Osteoblast (primary cell): ENCODE measurements around the gene NUPR1. TPM values are rescaled to one million over a fixed set of nuclear protein-coding genes. Genes with fewer than 3 reads are reported as not detected.

Source experiments
- DNase-seq: peaks from one replicate; pipeline ENCODE4 v3.0.0; 2011; ENCODE audit warnings: low spot score, mixed read lengths; ENCODE audit not compliant: insufficient read length; ENCODE audit errors: missing footprints
- H2AFZ ChIP-seq: 2 replicates; pipeline ENCODE4 v1.6.0; 2011; ENCODE audit warnings: mild to moderate bottlenecking, low read length
- H3K27ac ChIP-seq: 2 replicates; pipeline ENCODE4 v1.5.1; 2011; ENCODE audit warnings: mild to moderate bottlenecking, low read depth, low read length, moderate library complexity
- H3K27me3 ChIP-seq: 2 replicates; pipeline ENCODE4 v1.6.0; 2012; ENCODE audit warnings: mild to moderate bottlenecking, control low read depth, inconsistent platforms, low read length, moderate library complexity; ENCODE audit not compliant: insufficient read depth
- H3K36me3 ChIP-seq: 2 replicates; pipeline ENCODE4 v1.5.1; 2011; ENCODE audit warnings: mild to moderate bottlenecking, low read length, control low read depth, moderate library complexity; ENCODE audit not compliant: insufficient read depth
- H3K4me1 ChIP-seq: 2 replicates; pipeline ENCODE4 v1.5.1; 2011; ENCODE audit warnings: mild to moderate bottlenecking, low read length, control low read depth, moderate library complexity; ENCODE audit not compliant: insufficient read depth
- H3K4me2 ChIP-seq: 2 replicates; pipeline ENCODE4 v1.6.0; 2011; ENCODE audit warnings: mild to moderate bottlenecking, low read length; ENCODE audit not compliant: insufficient read depth
- H3K4me3 ChIP-seq: fragments of 200-600 bp; sonication (generic); 3 replicates; pipeline ENCODE4 v1.5.1; 2012; ENCODE audit warnings: mild to moderate bottlenecking, low read length, inconsistent platforms; ENCODE audit not compliant: insufficient read depth
- H3K79me2 ChIP-seq: 2 replicates; pipeline ENCODE4 v1.6.0; 2012; ENCODE audit warnings: mild to moderate bottlenecking, low read length, control low read depth, inconsistent platforms; ENCODE audit not compliant: insufficient read depth
- H3K9me3 ChIP-seq: 2 replicates; pipeline ENCODE4 v1.5.1; 2011; ENCODE audit warnings: low read depth, low read length, control low read depth
- H4K20me1 ChIP-seq: 2 replicates; pipeline ENCODE4 v1.6.0; 2012; ENCODE audit warnings: mild to moderate bottlenecking, low read length, control low read depth; ENCODE audit not compliant: insufficient read depth
- total RNA-seq: library from RNA; depleted of rRNA; stranded (reverse); fragments of >200 nt; gene quantifications from 2 replicates; pipeline ENCODE4 v1.2.3, GENCODE V29; 2012
- TF ChIP-seq, protein P1 (sequence below): IDR thresholded peaks from 2 replicates; pipeline ENCODE4 v1.5.1; 2011; ENCODE audit warnings: mild to moderate bottlenecking, low read depth, low read length, moderate library complexity; ENCODE audit errors: extremely low read depth

Gene NUPR1
- total RNA-seq, 1 donor = 27.9 TPM

DNA sequence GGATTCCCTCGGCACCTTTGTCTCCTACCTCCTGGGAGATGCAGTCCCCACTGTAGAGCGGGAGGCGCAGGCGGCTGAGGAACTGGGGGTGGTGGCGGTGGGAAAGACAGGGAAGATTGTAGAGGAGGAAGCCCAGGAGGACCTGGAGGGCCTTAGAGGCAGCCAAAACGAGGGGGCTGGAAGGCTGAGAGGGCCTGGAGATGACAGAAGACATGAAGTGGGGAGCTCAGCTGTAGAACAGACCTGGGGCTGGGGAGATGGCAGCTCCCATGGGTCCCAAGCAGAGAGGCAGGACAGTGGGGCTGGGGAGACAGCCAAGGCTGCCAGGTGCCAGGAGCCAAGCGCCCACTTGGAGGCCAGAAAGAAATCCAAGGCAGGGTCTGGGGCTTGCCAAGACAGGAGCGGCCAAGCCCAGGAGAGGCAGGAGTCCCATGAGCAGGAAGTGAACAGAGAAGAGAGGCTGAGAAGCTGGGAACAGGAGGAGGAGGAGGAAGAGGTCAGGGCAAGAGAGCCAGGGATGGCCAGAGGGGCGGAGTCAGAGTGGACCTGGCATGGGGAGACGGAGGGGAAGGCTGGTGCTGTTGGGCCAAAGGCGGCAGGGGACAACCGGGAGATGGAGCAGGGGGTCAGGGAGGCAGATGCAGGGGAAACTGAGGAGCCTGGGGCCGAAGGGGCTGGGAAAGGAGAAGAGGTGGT, 43.5 kb downstream of the NUPR1 start:
- Histone ChIP-seq H3K27ac (no peak overlapping the region), H3K4me3 (no peak overlapping the region), H3K36me3 (no peaks in the 10 kb centered on the region), H3K27me3 (no peaks in the 10 kb centered on the region), H3K79me2 (peaks cover 5% of the 10 kb centered on the region), H4K20me1 (no peaks in the 10 kb centered on the region), H3K4me1 (peaks cover 8% of the 10 kb centered on the region), H3K4me2 (no peak overlapping the region), H3K9me3 (no peaks in the 10 kb centered on the region), H2AFZ (no peak overlapping the region)
- TF ChIP-seq, protein P1, sequence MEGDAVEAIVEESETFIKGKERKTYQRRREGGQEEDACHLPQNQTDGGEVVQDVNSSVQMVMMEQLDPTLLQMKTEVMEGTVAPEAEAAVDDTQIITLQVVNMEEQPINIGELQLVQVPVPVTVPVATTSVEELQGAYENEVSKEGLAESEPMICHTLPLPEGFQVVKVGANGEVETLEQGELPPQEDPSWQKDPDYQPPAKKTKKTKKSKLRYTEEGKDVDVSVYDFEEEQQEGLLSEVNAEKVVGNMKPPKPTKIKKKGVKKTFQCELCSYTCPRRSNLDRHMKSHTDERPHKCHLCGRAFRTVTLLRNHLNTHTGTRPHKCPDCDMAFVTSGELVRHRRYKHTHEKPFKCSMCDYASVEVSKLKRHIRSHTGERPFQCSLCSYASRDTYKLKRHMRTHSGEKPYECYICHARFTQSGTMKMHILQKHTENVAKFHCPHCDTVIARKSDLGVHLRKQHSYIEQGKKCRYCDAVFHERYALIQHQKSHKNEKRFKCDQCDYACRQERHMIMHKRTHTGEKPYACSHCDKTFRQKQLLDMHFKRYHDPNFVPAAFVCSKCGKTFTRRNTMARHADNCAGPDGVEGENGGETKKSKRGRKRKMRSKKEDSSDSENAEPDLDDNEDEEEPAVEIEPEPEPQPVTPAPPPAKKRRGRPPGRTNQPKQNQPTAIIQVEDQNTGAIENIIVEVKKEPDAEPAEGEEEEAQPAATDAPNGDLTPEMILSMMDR = no peak
- DNase-seq = peak; percentile 74

DNA sequence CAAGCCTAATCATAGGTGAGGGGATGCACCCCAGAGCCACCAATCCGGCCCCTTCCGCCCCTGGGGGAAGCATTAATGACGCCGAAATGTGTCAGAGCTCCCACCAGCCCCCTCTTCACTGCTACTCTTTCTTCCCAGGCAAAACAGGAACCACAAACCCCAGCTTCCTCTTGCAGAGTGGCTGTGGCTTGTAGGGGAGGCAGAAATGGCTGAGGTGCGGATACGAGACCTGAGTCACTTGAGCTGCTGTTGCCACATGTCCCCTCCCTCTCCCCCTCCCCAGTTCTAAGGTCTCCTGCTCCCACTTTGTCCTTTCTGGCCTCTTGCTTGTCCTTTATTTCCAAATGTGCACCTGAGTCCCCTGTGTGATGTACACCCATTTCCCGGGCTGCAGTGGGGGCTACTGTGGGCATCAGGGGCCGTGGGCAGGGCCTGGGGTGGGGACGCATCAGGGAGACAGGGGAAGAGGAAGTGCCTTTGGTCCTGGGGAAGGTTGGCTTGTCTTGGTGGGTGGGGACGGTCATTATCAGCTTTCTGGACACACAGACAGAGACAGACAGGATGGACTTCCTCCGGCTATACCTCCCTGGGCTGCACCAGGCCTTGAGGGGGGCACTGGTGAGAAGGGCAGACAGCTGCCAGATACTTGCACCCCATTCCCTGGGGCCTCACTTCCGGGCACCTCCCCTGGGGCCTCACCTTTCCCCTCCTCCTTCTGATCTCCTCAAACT, 44.5 kb downstream of the NUPR1 start, which contains the start of gene APOBR:
Gene APOBR (plus strand): TSS at position 523 of the 731 bp plus-strand sequence. CDS start 39 bp downstream, at position 562.
- TF ChIP-seq, protein P1 = no peak
- Histone ChIP-seq H3K9me3 (no peaks in the 10 kb centered on the region), H2AFZ (peak within 1 kb of the TSS; percentile 11), H3K36me3 (no peaks in the 10 kb centered on the region), H4K20me1 (no peaks in the 10 kb centered on the region), H3K79me2 (peaks cover 5% of the 10 kb centered on the region), H3K4me1 (peaks cover 8% of the 10 kb centered on the region), H3K4me2 (no peak within 1 kb of the TSS), H3K27ac (no peak within 1 kb of the TSS), H3K4me3 (no peak within 1 kb of the TSS), H3K27me3 (no peaks in the 10 kb centered on the region)
- DNase-seq = peak; percentile 79

DNA sequence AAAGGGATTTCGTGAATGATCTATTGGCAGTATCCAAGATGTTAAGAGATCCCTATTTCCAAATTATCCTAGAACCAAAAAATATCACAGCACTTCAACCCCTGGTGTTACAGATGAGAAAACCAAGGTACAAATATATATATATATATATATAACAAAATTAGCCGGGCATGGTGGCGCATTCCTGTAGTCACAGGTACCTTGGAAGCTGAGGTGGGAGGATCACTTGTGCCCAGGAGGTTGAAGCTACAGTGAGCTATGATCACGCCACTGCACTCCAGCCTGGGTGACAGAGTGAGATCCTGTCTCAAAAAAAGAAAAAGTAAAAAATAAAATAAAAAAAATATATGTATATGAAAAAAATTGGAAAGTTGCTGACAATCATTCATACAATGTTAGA, 46.3 kb downstream of the NUPR1 start:
- Histone ChIP-seq H4K20me1 (no peaks in the 10 kb centered on the region), H3K4me3 (peak overlapping the region; percentile 100), H3K27me3 (no peaks in the 10 kb centered on the region), H2AFZ (peak overlapping the region; percentile 100), H3K9me3 (no peaks in the 10 kb centered on the region), H3K36me3 (peaks cover 9% of the 10 kb centered on the region), H3K79me2 (peaks cover 5% of the 10 kb centered on the region), H3K4me1 (peaks cover 8% of the 10 kb centered on the region), H3K27ac (peak overlapping the region; percentile 99), H3K4me2 (peak overlapping the region; percentile 99)
- TF ChIP-seq, protein P1 = no peak
- DNase-seq = no peak

DNA sequence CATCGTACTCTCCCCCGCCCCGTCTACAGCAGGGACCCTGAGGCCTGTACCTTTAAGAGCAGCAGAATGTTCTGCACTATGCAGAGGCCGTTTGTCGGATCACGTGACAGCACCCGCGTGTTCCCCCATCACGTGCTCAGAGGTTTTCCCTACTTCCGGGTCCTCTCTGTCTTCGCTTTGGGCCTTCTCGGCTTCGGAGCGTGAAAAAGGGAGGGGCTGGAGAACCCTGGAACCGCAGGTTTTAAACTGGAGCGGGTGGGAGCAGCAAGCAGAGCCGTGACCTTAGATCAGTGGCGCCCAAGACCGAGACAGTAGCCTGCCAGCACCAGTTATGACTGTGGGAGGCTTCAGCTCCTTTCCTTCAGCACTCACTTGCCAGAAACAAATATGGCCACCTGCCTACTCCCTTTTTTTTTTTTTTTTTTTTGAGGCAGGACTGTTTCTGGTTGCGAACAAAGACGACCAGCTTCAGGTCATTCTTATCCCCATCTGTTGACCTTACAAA, 46.8 kb downstream of the NUPR1 start, which contains the start of gene CLN3:
Gene CLN3 (minus strand): TSS at position 105 of the 505 bp plus-strand sequence. CDS start 315 bp downstream, outside the sequence.
- no peaks in the 10 kb centered on the region for H3K27me3 ChIP-seq
- TF ChIP-seq, protein P1 = no peak
- DNase-seq = peak; percentile 99

More for the DNA sequence above, 46.8 kb downstream of the NUPR1 start, which contains the start of gene CLN3:
- peak within 1 kb of the TSS; percentile 100 for H2AFZ ChIP-seq
- H3K4me2 ChIP-seq = peak within 1 kb of the TSS; percentile 99
- peaks cover 5% of the 10 kb centered on the region for H3K79me2 ChIP-seq
- H4K20me1 ChIP-seq = no peaks in the 10 kb centered on the region
- peaks cover 9% of the 10 kb centered on the region for H3K36me3 ChIP-seq
- no peaks in the 10 kb centered on the region for H3K9me3 ChIP-seq
- H3K4me1 ChIP-seq = peaks cover 8% of the 10 kb centered on the region
- H3K4me3 ChIP-seq = peak within 1 kb of the TSS; percentile 100
- H3K27ac ChIP-seq = peak within 1 kb of the TSS; percentile 99
